ENCODE data around the gene CDH8. TPM values are rescaled to one million over a fixed set of nuclear protein-coding genes. Genes with fewer than 3 reads are reported as not detected.

Gene CDH8
- total and polyA plus RNA-seq, 12 donors, result 0.03 to 9.2 (median 0.40) TPM; not detected in 8

GRCh38 chr16:62058412-62058811 lies 22.2 kb upstream of the CDH8 start:
- no peaks in the 10 kb centered on the region for H3K4me1 ChIP-seq (replicated peaks in 1 of 2)
- H3K9me3 ChIP-seq (replicated peaks in 1 of 3), result no peaks in the 10 kb centered on the region
- WGBS, 4 donors, result 76 to 83% (median 79%) methylated on average over 8 of the region's 8 CpGs
- H3K36me3 ChIP-seq (replicated peaks in 1 of 2), result no peaks in the 10 kb centered on the region
- H3K27me3 ChIP-seq, result no peaks in the 10 kb centered on the region
- H3K4me3 ChIP-seq, result no peak overlapping the region
- intact Hi-C loops (cut with DNase I), result no loop called here
- TF ChIP-seq POLR2A (IDR thresholded peaks at IDR 0.05) (no peak), CTCF (IDR thresholded peaks at IDR 0.05) (no peak)
- DNase-seq, result no peak
- no peak overlapping the region for H3K27ac ChIP-seq

GRCh38 chr16:62051942-62052341 lies 15.7 kb upstream of the CDH8 start:
- intact Hi-C loops (cut with DNase I), result no loop called here
- 76 to 81% (median 80%) methylated on average over 4 of the region's 4 CpGs for WGBS, 4 donors

GRCh38 chr16:62050793-62051192 lies 14.6 kb upstream of the CDH8 start:
- 33 to 46% (median 42%) methylated on average over 3 of the region's 3 CpGs for WGBS, 4 donors
- no peak for DNase-seq
- TF ChIP-seq CTCF (IDR thresholded peaks at IDR 0.05) (no peak), POLR2A (IDR thresholded peaks at IDR 0.05) (no peak)
- Histone ChIP-seq H3K9me3 (replicated peaks in 1 of 3) (no peaks in the 10 kb centered on the region), H3K36me3 (replicated peaks in 1 of 2) (no peaks in the 10 kb centered on the region), H3K4me3 (no peak overlapping the region), H3K4me1 (replicated peaks in 1 of 2) (no peaks in the 10 kb centered on the region), H3K27ac (no peak overlapping the region), H3K27me3 (no peaks in the 10 kb centered on the region)
- intact Hi-C loops (cut with DNase I), result no loop called here

More at GRCh38 chr16:62051942-62052341, 15.7 kb upstream of the CDH8 start:
- DNase-seq, result no peak
- Histone ChIP-seq H3K9me3 (replicated peaks in 1 of 3) (no peaks in the 10 kb centered on the region), H3K4me3 (no peak overlapping the region), H3K27me3 (no peaks in the 10 kb centered on the region), H3K36me3 (replicated peaks in 1 of 2) (no peaks in the 10 kb centered on the region), H3K4me1 (replicated peaks in 1 of 2) (no peaks in the 10 kb centered on the region), H3K27ac (no peak overlapping the region)
- TF ChIP-seq POLR2A (IDR thresholded peaks at IDR 0.05) (no peak), CTCF (IDR thresholded peaks at IDR 0.05) (no peak)

GRCh38 chr16:62046801-62047200 lies 10.6 kb upstream of the CDH8 start:
- intact Hi-C loops (cut with DNase I), result no loop called here
- 88 to 91% (median 90%) methylated on average over 1 of the region's 1 CpG for WGBS, 4 donors
- Histone ChIP-seq H3K4me1 (replicated peaks in 1 of 2) (no peaks in the 10 kb centered on the region), H3K36me3 (replicated peaks in 1 of 2) (no peaks in the 10 kb centered on the region), H3K4me3 (no peak overlapping the region), H3K27ac (no peak overlapping the region), H3K9me3 (replicated peaks in 1 of 3) (no peaks in the 10 kb centered on the region), H3K27me3 (no peaks in the 10 kb centered on the region)
- DNase-seq, result no peak
- TF ChIP-seq POLR2A (IDR thresholded peaks at IDR 0.05) (no peak), CTCF (IDR thresholded peaks at IDR 0.05) (no peak)
